Neural progenitor cell (in vitro differentiated cells): ENCODE data around the gene DCDC2B.

Experiments used
- CTCF ChIP-seq: fragments of 200-600 bp; sonication (generic); IDR thresholded peaks from 2 replicates; pipeline ENCODE4 v1.5.1; 2017; ENCODE audit warnings: antibody characterized with exemption, mild to moderate bottlenecking
- EZH2phosphoT487 ChIP-seq: fragments of 200-600 bp; sonication (generic); IDR thresholded peaks from 2 replicates; pipeline ENCODE4 v1.6.1; 2017; ENCODE audit warnings: antibody characterized with exemption

- TF ChIP-seq CTCF, result no peak
- no peak for TF ChIP-seq EZH2phosphoT487
Measured at GRCh38 chr1:32163405-32163804, 45.5 kb upstream of the DCDC2B start.
